ENCODE data around the gene ALX3.
A peak's percentile ranks its signal among the peaks of the same experiment; 100 is the strongest.

The ALX3 gene

DNA sequence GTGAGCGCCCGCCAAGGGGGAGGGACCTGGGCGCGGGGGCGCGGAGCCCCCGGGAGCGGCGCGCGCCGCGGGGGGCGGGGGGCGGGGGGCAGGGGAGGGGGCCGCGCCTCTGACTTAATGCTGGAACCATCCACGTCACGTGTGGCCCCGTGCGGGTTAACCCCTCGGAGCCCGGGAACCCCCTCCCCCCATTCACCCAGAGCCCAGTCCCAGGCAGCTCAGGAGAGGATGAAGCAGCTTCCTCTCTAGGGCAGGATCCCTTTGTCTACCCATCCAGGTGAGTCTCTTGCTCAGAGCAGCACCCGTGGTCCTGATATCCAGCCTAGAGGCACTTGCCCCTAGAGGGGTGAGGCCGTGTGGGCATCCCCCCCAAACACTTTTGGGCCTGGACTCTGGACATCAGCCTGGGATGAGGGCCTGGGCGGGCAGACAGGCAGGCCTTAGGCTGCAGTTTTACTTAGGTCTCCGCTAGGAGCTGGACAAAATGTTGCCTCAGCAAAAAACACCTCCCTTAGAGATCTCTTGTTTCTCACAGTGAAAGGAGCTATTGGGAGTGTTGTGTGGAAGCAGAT lies at the start of gene ALX3:
ALX3 (minus strand) TSS at position 2 of the 572 bp plus-strand sequence. CDS start 60 bp downstream, outside the sequence.
- no peak for DNase-seq

DNA sequence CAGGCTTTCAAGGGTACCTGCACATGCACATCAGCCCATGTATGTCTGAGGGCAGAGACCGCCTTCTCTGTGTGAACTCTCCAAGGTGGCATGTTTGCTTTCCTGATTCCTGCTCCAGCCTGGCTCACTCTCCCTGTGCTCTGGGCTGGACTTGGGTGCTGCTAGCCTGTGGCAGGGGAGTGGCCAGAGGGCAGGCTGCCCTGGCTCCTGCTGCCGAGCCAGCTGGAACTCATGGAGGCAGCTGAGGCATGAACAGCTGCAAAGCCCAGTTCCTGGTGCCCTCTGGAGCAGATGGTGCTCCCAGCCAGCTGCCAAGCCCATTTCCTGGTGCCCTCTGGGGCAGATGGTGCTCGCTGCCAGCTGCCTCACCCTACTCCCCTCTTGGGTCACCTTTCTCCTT lies 49.4 kb upstream of the ALX3 start:
- DNase-seq, result no peak

DNA sequence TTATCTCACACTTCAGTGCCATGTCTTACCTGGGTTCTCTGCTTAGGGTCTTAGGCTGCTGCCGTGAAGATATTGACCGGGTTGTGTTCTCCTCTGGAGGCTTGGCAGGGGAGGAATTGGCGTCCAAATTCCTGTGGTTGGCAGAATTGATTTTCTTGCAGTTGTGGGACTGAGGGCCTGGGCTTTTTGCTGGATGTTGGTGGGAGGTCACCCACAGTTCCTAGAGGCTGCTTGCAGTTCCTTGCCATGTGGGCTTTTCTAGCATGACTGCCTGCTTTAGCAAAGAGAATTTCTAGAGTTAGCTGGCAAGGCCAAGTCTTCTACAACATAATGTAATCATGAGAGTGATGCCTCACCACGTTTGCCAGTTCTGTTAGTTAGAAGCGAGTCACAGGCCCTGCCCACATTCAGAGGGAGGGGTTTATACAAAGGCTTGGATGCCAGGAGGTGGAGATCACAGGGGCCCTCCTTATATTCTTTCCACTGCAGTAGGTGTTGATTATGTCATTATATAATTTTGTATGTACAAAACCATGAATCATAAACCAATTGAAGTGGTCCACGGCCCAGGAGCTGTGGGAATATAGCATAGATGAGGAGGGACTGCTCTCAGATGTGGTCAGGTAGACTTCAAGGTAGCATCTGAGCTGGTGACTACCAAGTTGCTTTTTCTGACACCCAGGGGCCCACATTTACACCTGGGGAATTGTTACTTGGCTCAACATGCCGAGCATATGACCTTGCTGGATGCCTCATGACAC lies 48.3 kb upstream of the ALX3 start:
- DNase-seq, result no peak

DNA sequence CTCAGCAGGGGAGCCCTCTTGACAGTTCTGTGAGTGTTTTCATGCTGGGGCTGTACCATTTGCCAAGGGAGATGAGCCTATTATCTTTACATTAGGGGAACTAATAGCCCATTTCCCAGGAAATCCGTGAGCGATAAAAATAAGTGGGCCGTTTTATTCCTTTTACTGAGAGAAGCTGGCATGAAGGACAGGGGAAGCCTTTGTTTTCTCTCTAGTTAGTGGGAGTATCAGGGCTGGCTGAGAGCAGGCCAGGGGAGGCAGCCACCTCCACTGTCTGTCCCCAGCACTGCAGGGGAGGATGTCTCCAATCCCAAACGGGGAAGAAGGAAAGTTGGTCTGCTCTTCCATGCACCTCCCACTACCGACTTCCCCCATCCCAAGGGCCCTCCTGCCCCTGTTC lies 44.3 kb upstream of the ALX3 start:
- DNase-seq, result no peak

GRCh38 chr1:110114173-110114572 lies 43.7 kb upstream of the ALX3 start:
- no peak for DNase-seq

GRCh38 chr1:110113551-110113950 lies 43.1 kb upstream of the ALX3 start:
- no peak for DNase-seq

GRCh38 chr1:110112656-110113055 lies 42.2 kb upstream of the ALX3 start:
- no peak for DNase-seq

DNA sequence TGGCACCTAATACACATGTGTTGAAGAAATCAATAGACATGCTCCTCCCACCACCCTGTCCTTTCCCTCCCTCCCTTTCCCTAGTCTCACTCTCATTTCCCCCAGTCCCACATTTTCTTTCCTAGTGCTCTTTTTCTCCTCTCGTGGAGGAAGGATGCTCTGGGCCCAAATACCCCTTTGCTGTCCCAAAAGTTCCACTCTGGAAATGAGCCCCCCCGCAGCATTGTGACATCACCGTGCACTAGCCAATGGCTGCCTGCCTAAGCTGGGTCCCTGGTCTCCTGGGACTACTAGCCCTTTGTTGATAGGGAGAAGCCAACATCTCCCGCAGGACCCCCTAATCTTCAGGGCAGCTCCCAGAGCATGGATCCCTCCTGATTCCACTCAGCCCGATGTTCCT lies 41.7 kb upstream of the ALX3 start, which contains the start of gene UBL4B:
UBL4B (plus strand) TSS at position 301 of the 400 bp plus-strand sequence; CDS start at position 393, 92 bp downstream.
- DNase-seq, result no peak

DNA sequence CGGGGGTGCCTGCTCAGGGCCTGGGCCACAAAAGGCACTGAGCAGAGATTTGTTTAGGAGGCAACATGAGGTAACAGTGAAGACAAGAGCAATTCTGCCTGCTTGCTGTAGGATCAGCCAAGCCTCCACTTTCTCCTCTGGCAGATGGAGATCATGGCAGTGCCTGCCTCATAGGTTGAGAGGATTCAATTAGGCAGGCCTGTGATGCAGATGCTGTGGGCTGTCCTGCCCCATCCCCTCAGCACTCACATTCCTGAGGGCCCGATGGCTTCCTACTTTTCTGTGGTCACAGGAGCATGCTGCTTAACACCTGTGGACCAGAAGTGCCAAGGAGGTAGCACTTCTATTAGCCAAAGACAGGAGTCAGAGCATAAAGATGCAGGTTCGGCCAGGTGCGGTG lies 40.6 kb upstream of the ALX3 start:
- no peak for DNase-seq

GRCh38 chr1:110107867-110108469 lies 37.5 kb upstream of the ALX3 start:
- DNase-seq, result no peak

DNA sequence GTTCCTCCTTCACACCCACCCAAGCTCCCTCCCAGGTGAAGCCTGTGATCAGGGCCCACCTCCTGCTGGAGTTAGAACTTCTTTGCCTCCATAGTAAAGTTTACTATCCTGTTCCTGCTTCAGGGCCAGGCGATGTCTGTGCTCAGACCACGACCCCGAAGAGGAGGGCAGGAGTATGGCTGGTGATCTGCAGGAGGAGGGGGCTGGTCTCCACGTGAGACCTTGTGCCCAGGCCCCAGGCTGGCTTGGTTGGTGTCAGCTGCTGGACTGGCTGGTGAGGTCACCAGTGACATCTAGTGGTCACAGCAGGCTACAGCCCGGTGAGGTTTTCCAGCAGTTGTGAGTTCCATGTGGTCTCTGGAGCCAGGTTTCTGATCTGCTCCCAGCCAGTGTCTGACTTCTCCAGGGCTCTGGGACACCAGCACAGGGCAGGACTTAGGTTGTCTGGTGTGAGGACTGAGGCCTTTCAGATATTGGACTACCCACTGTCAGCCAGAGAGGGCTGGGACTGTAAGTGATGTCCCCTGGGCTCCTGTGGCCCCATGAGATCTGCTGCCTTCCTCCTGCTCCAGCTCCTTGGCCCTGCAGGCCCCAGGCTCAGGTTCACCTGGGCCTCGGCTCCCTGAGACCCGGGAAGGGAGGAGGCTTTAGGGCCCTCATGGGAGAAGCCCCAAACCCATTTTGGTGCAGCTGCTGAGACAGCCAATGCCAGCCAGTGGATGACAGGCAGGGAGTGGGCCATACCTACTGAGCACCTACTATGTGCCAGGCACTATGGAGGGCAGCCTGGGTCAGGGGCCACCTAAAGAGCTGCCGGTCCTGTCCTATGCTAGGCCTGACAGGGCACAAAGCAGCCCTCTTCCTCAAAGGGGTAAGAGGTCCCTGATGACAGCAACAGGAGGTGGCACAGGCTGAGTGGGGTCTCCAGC lies 35.8 kb upstream of the ALX3 start:
- peak; percentile 12 for DNase-seq

- no peak for DNase-seq
Measured at GRCh38 chr1:110102081-110102480, 31.6 kb upstream of the ALX3 start.

DNA sequence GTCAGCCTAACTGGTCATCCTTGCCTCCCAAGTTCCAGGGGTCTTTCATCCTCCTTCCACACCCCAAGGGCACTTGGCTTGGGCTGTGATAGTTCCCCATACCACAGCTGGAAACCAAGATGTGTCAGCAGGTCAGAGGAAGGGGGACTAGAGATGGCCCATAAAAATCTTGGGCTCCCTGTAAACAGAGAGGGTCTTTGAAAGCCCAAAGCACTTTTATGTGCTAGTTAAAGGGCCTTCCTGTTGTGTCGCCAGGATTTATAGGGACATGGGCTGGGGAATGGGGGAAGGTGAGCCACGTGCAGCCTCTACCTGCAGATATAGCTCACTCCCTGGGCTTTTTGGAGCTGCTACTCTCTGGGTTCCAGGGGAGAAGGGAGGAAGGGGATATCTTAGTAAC lies 29.9 kb upstream of the ALX3 start:
- DNase-seq, result no peak

- DNase-seq, result no peak
Measured at GRCh38 chr1:110098222-110099026, 28.0 kb upstream of the ALX3 start.

DNA sequence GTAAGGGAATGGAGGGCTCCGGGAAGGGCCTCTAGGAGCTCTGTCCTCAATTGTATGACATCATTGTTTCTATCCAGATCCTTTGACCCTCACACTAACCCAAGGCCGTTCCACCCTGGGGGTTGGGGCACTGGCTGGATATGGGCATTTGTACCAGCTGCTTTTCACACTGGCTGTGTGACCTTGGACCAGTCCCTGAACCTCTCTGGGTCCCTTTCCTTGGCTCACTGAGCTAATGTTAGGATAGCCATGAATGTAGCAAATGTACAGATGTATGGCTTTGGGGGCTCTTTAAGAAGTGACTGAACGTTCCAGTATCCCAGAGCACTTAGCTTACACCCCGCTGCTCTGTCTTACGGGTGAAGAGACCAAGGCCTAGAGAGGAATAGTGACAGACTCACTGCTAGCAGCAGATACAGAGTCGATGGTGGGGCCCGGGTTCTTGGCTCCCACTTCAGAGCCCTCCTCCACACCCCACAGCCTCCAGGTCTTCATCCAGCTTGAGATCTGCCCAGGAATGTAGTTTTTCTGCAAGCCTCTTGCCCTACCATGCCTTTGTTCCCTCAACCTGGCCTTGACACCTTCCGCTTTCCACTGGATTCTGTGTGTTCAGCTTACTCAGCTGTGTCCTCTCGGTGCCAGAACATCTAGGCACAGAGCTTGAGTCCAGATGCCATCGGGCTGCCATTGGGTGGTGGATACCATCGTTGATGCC lies 27.2 kb upstream of the ALX3 start:
- DNase-seq, result no peak

DNA sequence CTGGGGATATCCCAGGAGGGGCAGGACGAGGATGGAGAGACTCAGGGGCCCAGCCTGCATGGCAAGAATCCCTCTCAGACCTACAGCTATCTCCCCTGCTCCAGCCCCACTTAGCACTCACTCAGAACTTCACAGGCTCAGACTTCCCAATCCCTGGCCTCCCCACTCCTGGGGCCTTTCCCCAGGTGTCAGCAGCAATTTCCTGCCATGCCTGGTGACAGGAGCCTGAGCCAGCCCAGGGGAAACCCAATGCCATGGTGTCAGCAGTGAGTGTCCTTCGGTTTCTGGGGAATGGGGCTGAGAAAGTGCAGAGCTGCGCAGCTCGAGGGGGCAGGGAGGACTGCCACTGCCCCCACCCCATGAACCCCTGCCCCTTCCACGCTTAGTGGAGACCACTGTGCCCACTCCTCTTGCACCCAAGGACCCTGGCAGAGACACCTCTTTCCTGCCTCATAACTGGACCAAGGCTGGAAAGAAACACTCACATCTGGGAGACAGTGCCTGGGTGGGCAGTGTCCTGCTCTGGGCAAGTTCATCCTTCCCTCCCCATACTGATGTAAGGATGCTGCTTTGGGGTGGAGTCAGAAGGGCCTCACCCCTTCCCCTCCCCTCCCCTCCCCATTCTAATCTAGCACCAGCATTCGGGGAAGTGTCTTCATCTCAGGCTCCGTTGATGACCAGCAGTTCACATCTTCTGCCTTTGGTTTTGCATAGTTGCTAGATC lies 24.6 kb upstream of the ALX3 start:
- no peak for DNase-seq

- no peak for DNase-seq
Measured at GRCh38 chr1:110092991-110093390, 22.5 kb upstream of the ALX3 start.

GRCh38 chr1:110091791-110092190 lies 21.3 kb upstream of the ALX3 start:
- DNase-seq, result no peak

DNA sequence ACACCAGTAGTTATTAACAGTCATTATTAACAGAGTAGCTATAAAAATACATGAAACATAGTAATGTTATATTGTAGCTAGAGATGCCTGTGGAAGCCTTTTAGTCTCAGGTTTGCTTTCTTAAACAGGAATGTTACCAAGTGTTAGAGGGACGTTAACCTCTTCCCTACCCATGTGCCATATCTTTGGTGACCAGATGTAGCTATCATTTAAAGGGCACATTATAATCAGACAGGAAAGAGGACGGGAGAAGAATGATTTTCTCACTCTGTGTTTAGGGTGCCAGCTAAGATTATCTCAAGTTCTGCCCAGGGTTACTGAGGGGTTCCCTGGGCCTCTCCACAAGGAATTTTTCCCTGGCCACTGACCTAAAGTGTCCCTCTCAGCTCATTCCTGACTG lies 20.9 kb upstream of the ALX3 start:
- DNase-seq, result no peak

- DNase-seq, result no peak
Measured at GRCh38 chr1:110089561-110090275, 19.2 kb upstream of the ALX3 start.
